ENCODE data around the gene EI24. TPM values are rescaled to one million over a fixed set of nuclear protein-coding genes. Genes with fewer than 3 reads are reported as not detected.

EI24 gene
- total RNA-seq, 1 donor from 2014 or later, result 67.8 TPM

- no peaks in the 10 kb centered on the region for H3K9me3 Mint-ChIP-seq
- peak overlapping the region; percentile 86 for H3K4me3 Mint-ChIP-seq
- H3K27ac Mint-ChIP-seq, result peak overlapping the region; percentile 45
- peaks cover 21% of the 10 kb centered on the region for H3K4me1 Mint-ChIP-seq
- H3K27me3 Mint-ChIP-seq (ENCODE audit: low read depth), result no peaks in the 10 kb centered on the region
- TF ChIP-seq, protein P1, sequence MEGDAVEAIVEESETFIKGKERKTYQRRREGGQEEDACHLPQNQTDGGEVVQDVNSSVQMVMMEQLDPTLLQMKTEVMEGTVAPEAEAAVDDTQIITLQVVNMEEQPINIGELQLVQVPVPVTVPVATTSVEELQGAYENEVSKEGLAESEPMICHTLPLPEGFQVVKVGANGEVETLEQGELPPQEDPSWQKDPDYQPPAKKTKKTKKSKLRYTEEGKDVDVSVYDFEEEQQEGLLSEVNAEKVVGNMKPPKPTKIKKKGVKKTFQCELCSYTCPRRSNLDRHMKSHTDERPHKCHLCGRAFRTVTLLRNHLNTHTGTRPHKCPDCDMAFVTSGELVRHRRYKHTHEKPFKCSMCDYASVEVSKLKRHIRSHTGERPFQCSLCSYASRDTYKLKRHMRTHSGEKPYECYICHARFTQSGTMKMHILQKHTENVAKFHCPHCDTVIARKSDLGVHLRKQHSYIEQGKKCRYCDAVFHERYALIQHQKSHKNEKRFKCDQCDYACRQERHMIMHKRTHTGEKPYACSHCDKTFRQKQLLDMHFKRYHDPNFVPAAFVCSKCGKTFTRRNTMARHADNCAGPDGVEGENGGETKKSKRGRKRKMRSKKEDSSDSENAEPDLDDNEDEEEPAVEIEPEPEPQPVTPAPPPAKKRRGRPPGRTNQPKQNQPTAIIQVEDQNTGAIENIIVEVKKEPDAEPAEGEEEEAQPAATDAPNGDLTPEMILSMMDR (IDR thresholded peaks at IDR 0.05; ENCODE audit: unreplicated experiment), result no peak
- no peak for DNase-seq (ENCODE audit: low spot score in 2 of 2, unreplicated experiment in 2 of 2)
- no peaks in the 10 kb centered on the region for H3K36me3 Mint-ChIP-seq
Measured at GRCh38 chr11:125627236-125627910, 58.1 kb downstream of the EI24 start.

Other genes starting within 250 kb of the EI24 start
- gene FEZ1, start 73.2 kb upstream of the EI24 start, total RNA-seq, result 12.0 to 14.0 TPM (median 12.8 TPM) in 3 replicates
- gene STT3A, start 23.4 kb downstream of the EI24 start, total RNA-seq, result 146 to 167 TPM (median 162 TPM) in 3 replicates
- gene CHEK1, start 55.7 kb downstream of the EI24 start, total RNA-seq, result 23.3 to 25.9 TPM (median 24.7 TPM) in 3 replicates
- gene ACRV1, start 111.4 kb downstream of the EI24 start, total RNA-seq, result 0.25 TPM in 1 of 3 replicates, not detected in the others
- gene PATE1, start 176.8 kb downstream of the EI24 start, total RNA-seq, result not detected in 3 replicates
- 0.20 TPM in 2 of 3 replicates, not detected in the other for gene PATE2, start 209.4 kb downstream of the EI24 start, total RNA-seq
- not detected in 3 replicates for gene PATE3, start 218.7 kb downstream of the EI24 start, total RNA-seq